Keratinocyte (primary cell): ENCODE data around the gene EHMT1. TPM values are rescaled to one million over a fixed set of nuclear protein-coding genes. Genes with fewer than 3 reads are reported as not detected.

Source experiments
- DNase-seq: peaks from one replicate; pipeline ENCODE4 v3.0.0-alpha.2; 2011; ENCODE audit warnings: low read depth, missing footprints, low spot score
- FAIRE-seq: peaks from 2 replicates; lab custom pipeline; 2011; peaks lifted over from hg19 to GRCh38; lab: Jason Lieb, UNC
- H2AFZ ChIP-seq: 2 replicates; pipeline ENCODE4 v1.6.0; 2012; ENCODE audit warnings: low read length, control low read depth, inconsistent platforms; ENCODE audit not compliant: control insufficient read depth
- H3K27ac ChIP-seq: 2 replicates; pipeline ENCODE4 v1.5.1; 2011; ENCODE audit warnings: low read length; ENCODE audit not compliant: control insufficient read depth, insufficient read depth
- H3K27me3 ChIP-seq: 3 replicates; pipeline ENCODE4 v1.6.0; 2011; ENCODE audit warnings: low read length; ENCODE audit not compliant: control insufficient read depth, insufficient read depth; ENCODE audit errors: extremely low read depth
- H3K36me3 ChIP-seq, 2 experiments: 2 replicates in 1 of 2; 3 replicates in 1 of 2; pipeline ENCODE4 v1.5.1; 2011; ENCODE audit warnings: low read length in 2 of 2, mild to moderate bottlenecking in 1 of 2; ENCODE audit not compliant: control insufficient read depth in 2 of 2, insufficient read depth in 2 of 2; ENCODE audit errors: extremely low read depth in 1 of 2
- H3K4me1 ChIP-seq: 3 replicates; pipeline ENCODE4 v1.5.1; 2011; ENCODE audit warnings: low read length; ENCODE audit not compliant: control insufficient read depth, insufficient read depth; ENCODE audit errors: extremely low read depth
- H3K4me2 ChIP-seq: 3 replicates; pipeline ENCODE4 v1.6.0; 2011; ENCODE audit warnings: low read depth, low read length; ENCODE audit not compliant: control insufficient read depth, insufficient read depth; ENCODE audit errors: extremely low read depth
- H3K4me3 ChIP-seq, 3 experiments: fragments of 200-600 bp in 1 of 3; sonication (generic) in 1 of 3; 2 replicates in 2 of 3; 3 replicates in 1 of 3; pipeline ENCODE4 v1.5.1; 2011 to 2016; ENCODE audit warnings: low read length in 3 of 3, mild to moderate bottlenecking in 3 of 3, control low read depth in 2 of 3, inconsistent platforms in 1 of 3, low read depth in 1 of 3, mixed read lengths in 1 of 3, mixed run types in 1 of 3, moderate library complexity in 1 of 3; ENCODE audit not compliant: control insufficient read depth in 2 of 3, insufficient read depth in 2 of 3; ENCODE audit errors: extremely low read depth in 1 of 3
- H3K79me2 ChIP-seq: 2 replicates; pipeline ENCODE4 v1.6.0; 2012; ENCODE audit warnings: low read length; ENCODE audit not compliant: control insufficient read depth, insufficient read depth
- H3K9ac ChIP-seq: 3 replicates; pipeline ENCODE4 v1.6.0; 2011; ENCODE audit warnings: low read length; ENCODE audit not compliant: control insufficient read depth, insufficient read depth; ENCODE audit errors: extremely low read depth
- H3K9me1 ChIP-seq: 3 replicates; pipeline ENCODE4 v1.6.0; 2011; ENCODE audit warnings: low read length; ENCODE audit not compliant: control insufficient read depth, insufficient read depth; ENCODE audit errors: extremely low read depth
- H3K9me3 ChIP-seq: 2 replicates; pipeline ENCODE4 v1.5.1; 2012; ENCODE audit warnings: low read depth, low read length; ENCODE audit not compliant: control insufficient read depth
- H4K20me1 ChIP-seq: 3 replicates; pipeline ENCODE4 v1.6.0; 2011; ENCODE audit warnings: low read length; ENCODE audit not compliant: control insufficient read depth, insufficient read depth; ENCODE audit errors: extremely low read depth
- CTCF ChIP-seq, 3 experiments: IDR thresholded peaks in 1 of 3; conservative IDR thresholded peaks in 1 of 3; optimal IDR thresholded peaks in 1 of 3; 2 replicates in 2 of 3; 3 replicates in 1 of 3; pipeline versions ENCODE3 to v1.5.1; 2011; ENCODE audit warnings: low read length in 3 of 3, mild to moderate bottlenecking in 3 of 3, moderate library complexity in 2 of 3, control low read depth in 1 of 3, inconsistent platforms in 1 of 3; ENCODE audit not compliant: insufficient read depth in 2 of 3; ENCODE audit errors: extremely low read depth in 1 of 3
- EZH2 ChIP-seq: IDR thresholded peaks from one replicate; pipeline ENCODE4 v1.6.1; 2012; ENCODE audit warnings: inconsistent platforms, mild to moderate bottlenecking, low read length, moderate library complexity
- dilution Hi-C: fragments of 300-500 bp; cut with MboI; formaldehyde crosslinking; loops from one replicate; pipeline ENCODE4 v1.7.0; 2020; ENCODE audit warnings: low sequenced_read_pairs; ENCODE audit not compliant: extremely low pct_ligation_motif_present
- polyA plus RNA-seq, 5 experiments: library from polyadenylated mRNA; depleted of rRNA in 3 of 5; stranded (reverse) in 3 of 5; stranded (forward) in 1 of 5; unstranded in 1 of 5; fragments of >200 nt; gene quantifications; 1 replicate in 1 of 5; 2 replicates in 3 of 5; 3 replicates in 1 of 5; pipeline versions ENCODE4 v1.2.1 to v1.2.3, GENCODE V29; 2011 to 2012; ENCODE audit warnings: missing spikeins in 2 of 5, low read depth in 1 of 5, low replicate concordance in 1 of 5

EHMT1 gene
- polyA plus RNA-seq, 1 donor (not counting 4 experiments of a cell fraction or from before 2014, with no cell fraction given) = 25.9 TPM

GRCh38 chr9:137639303-137640051 is 20.7 kb downstream of the EHMT1 start:
- no peak overlapping the region for H3K9ac ChIP-seq
- no peaks in the 10 kb centered on the region for H3K27me3 ChIP-seq
- DNase-seq (no peak), FAIRE-seq (no peak)
- H2AFZ ChIP-seq = no peak overlapping the region
- H4K20me1 ChIP-seq = no peaks in the 10 kb centered on the region
- no peaks in the 10 kb centered on the region for H3K9me3 ChIP-seq
- dilution Hi-C loops = no loop called here
- no peak overlapping the region for H3K27ac ChIP-seq
- no peaks in the 10 kb centered on the region for H3K4me1 ChIP-seq
- peaks cover 3 to 6% of the 10 kb centered on the region in 2 experiments for H3K36me3 ChIP-seq
- H3K4me3 ChIP-seq = no peak overlapping the region
- no peaks in the 10 kb centered on the region for H3K9me1 ChIP-seq
- H3K79me2 ChIP-seq = peaks cover 95% of the 10 kb centered on the region
- no peak for TF ChIP-seq EZH2
- TF ChIP-seq CTCF (optimal IDR thresholded peaks at IDR 0.05 in 1 of 3, IDR thresholded peaks at IDR 0.05 in 1 of 3, conservative IDR thresholded peaks at IDR 0.05 in 1 of 3; ENCODE audit: extremely low read depth in 1 of 3, insufficient read depth in 2 of 3, low read length in 3 of 3) = no peak
- H3K4me2 ChIP-seq = no peak overlapping the region

- no peaks in the 10 kb centered on the region for H4K20me1 ChIP-seq
- no peak for FAIRE-seq
Observed at GRCh38 chr9:137640862-137641261, 22.1 kb downstream of the EHMT1 start.

More at GRCh38 chr9:137640862-137641261, 22.1 kb downstream of the EHMT1 start:
- Histone ChIP-seq H3K36me3 (peaks cover 6% of the 10 kb centered on the region in 2 experiments), H3K9me1 (no peaks in the 10 kb centered on the region), H3K4me2 (no peak overlapping the region), H3K9me3 (no peaks in the 10 kb centered on the region), H3K4me3 (no peak overlapping the region), H3K79me2 (peaks cover 95% of the 10 kb centered on the region), H3K27me3 (no peaks in the 10 kb centered on the region), H3K9ac (no peak overlapping the region), H3K4me1 (no peaks in the 10 kb centered on the region), H3K27ac (no peak overlapping the region), H2AFZ (no peak overlapping the region)
- no peak for DNase-seq
- dilution Hi-C loops = no loop called here
- TF ChIP-seq CTCF (optimal IDR thresholded peaks at IDR 0.05 in 1 of 3, IDR thresholded peaks at IDR 0.05 in 1 of 3, conservative IDR thresholded peaks at IDR 0.05 in 1 of 3; ENCODE audit: extremely low read depth in 1 of 3, insufficient read depth in 2 of 3, low read length in 3 of 3) = no peak
- no peak for TF ChIP-seq EZH2
